Omental fat pad (tissue), 4 donors: ENCODE data around the gene STN1. TPM values are rescaled to one million over a fixed set of nuclear protein-coding genes. Genes with fewer than 3 reads are reported as not detected.
A peak's percentile ranks its signal among the peaks of the same experiment; 100 is the strongest.

Experiments
- ATAC-seq: fragments of 150-250 bp; one replicate; pipeline ENCODE4 v1.9.1; 2016; ENCODE audit warnings: mild to moderate bottlenecking, moderate library complexity; ENCODE audit not compliant: low FRiP score
- DNase-seq: peaks from one replicate; pipeline ENCODE4 v3.0.0-alpha.2; 2019; ENCODE audit warnings: low spot score
- CTCF ChIP-seq, 3 donors: fragments of 450-650 bp; IDR thresholded peaks; one replicate each; pipeline ENCODE4 v1.5.1; 2016 to 2017; ENCODE audit warnings: antibody characterized with exemption in 3 of 3, mild to moderate bottlenecking in 3 of 3, moderate library complexity in 2 of 3
- total RNA-seq, 4 donors: library from RNA; depleted of rRNA; stranded (reverse); fragments of >200 nt; gene quantifications; one replicate each; pipeline ENCODE4 v1.1.0, GENCODE V29; 2016

The STN1 gene
- total RNA-seq, 4 donors from 2014 or later, result 15.4 to 44.7 (median 21.1) TPM

GRCh38 chr10:103930881-103931280 is 12.9 kb upstream of the STN1 start:
- DNase-seq (no peak), ATAC-seq (no peak)
- no peak for TF ChIP-seq CTCF (IDR thresholded peaks at IDR 0.05)

- DNase-seq, result no peak
- TF ChIP-seq CTCF (IDR thresholded peaks at IDR 0.05), result no peak
- no peak for ATAC-seq
These were observed 12.5 kb upstream of the STN1 start for GRCh38 chr10:103930449-103930848.

- DNase-seq, result no peak
- TF ChIP-seq CTCF (IDR thresholded peaks at IDR 0.05), result no peak
- ATAC-seq, result peak; percentile 88
These were observed 11.5 kb upstream of the STN1 start for GRCh38 chr10:103929381-103929921.

- no peak for DNase-seq
- no peak for ATAC-seq
These were observed 10.8 kb upstream of the STN1 start for GRCh38 chr10:103928784-103929183.

GRCh38 chr10:103926722-103927319 is 8.8 kb upstream of the STN1 start:
- ATAC-seq, result no peak
- DNase-seq, result no peak
- no peak for TF ChIP-seq CTCF (IDR thresholded peaks at IDR 0.05)

More at GRCh38 chr10:103928784-103929183, 10.8 kb upstream of the STN1 start:
- no peak for TF ChIP-seq CTCF (IDR thresholded peaks at IDR 0.05)

GRCh38 chr10:103925591-103925990 is 7.6 kb upstream of the STN1 start:
- ATAC-seq (no peak), DNase-seq (no peak)
- no peak for TF ChIP-seq CTCF (IDR thresholded peaks at IDR 0.05)

- ATAC-seq, result no peak
- DNase-seq, result no peak
- TF ChIP-seq CTCF (IDR thresholded peaks at IDR 0.05), result no peak
These were observed 5.5 kb upstream of the STN1 start for GRCh38 chr10:103923502-103923901.
